Panc1 (cell line): Measurements from ENCODE around the gene GOLGA3. TPM values are rescaled to one million over a fixed set of nuclear protein-coding genes. Genes with fewer than 3 reads are reported as not detected.

Source experiments
- ATAC-seq: fragments of 200-7000 bp; cut with Tn5 transposase; 2 replicates; pipeline ENCODE4 v1.9.1; 2020; ENCODE audit warnings: mild to moderate bottlenecking, moderate library complexity
- BruUV-seq: library from RNA; stranded (reverse); fragments of 400-500 nt; replicated peaks from 2 replicates; lab custom pipeline; 2021; lab: Mats Ljungman, UMichigan
- CTCF ChIA-PET: fragments of 300-600 bp; sonication (Branson Sonifier 250); formaldehyde crosslinking; loops from one replicate; lab custom pipeline; 2022; ENCODE audit warnings: antibody characterized with exemption; lab: Charles Lee
- POLR2A ChIA-PET: fragments of 300-600 bp; sonication (Branson Sonifier 250); formaldehyde crosslinking; loops from one replicate; lab custom pipeline; 2022; ENCODE audit warnings: antibody characterized with exemption; lab: Charles Lee
- DNase-seq: peaks from one replicate; pipeline ENCODE4 v3.0.0-alpha.2; 2010; ENCODE audit warnings: low read depth, low spot score
- H3K27ac ChIP-seq: 2 replicates; pipeline ENCODE4 v1.5.1; 2011; ENCODE audit warnings: mild to moderate bottlenecking, low read length, inconsistent platforms
- H3K27me3 ChIP-seq: fragments of 200-500 bp; sonication (Bioruptor generic); 2 replicates; pipeline ENCODE4 v1.6.0; 2014; ENCODE audit warnings: low read length, inconsistent platforms; ENCODE audit not compliant: control insufficient read depth, insufficient read depth
- H3K36me3 ChIP-seq: fragments of 200-500 bp; sonication (Bioruptor generic); 2 replicates; pipeline ENCODE4 v1.5.1; 2014; ENCODE audit warnings: inconsistent platforms, mild to moderate bottlenecking, low read length, moderate library complexity; ENCODE audit not compliant: control insufficient read depth, insufficient read depth
- H3K4me1 ChIP-seq: 2 replicates; pipeline ENCODE4 v1.5.1; 2011; ENCODE audit warnings: inconsistent platforms, mild to moderate bottlenecking, low read length, moderate library complexity; ENCODE audit not compliant: control insufficient read depth, insufficient read depth
- H3K4me3 ChIP-seq, 2 experiments: 2 replicates each; pipeline ENCODE4 v1.5.1; 2011 to 2012; ENCODE audit warnings: low read depth in 2 of 2, low read length in 2 of 2, mild to moderate bottlenecking in 2 of 2, inconsistent platforms in 1 of 2, moderate library complexity in 1 of 2
- H3K9me3 ChIP-seq: fragments of 200-500 bp; sonication (Bioruptor generic); 2 replicates; pipeline ENCODE4 v1.5.1; 2014; ENCODE audit warnings: low read depth, mild to moderate bottlenecking, inconsistent platforms, low read length, moderate library complexity; ENCODE audit not compliant: control insufficient read depth, insufficient read depth
- POLR2AphosphoS5 ChIP-seq: IDR thresholded peaks from 2 replicates; pipeline ENCODE4 v1.6.1; 2012; ENCODE audit warnings: mild to moderate bottlenecking, low read depth, low read length, moderate library complexity
- REST ChIP-seq, 2 experiments: IDR thresholded peaks; 2 replicates each; pipeline ENCODE4 v1.6.1; 2011 to 2012; ENCODE audit warnings: low read depth in 2 of 2, control low read depth in 1 of 2, low read length in 1 of 2, mild to moderate bottlenecking in 1 of 2, moderate library complexity in 1 of 2; ENCODE audit not compliant: insufficient read depth in 1 of 2
- SIN3A ChIP-seq: IDR thresholded peaks from 2 replicates; pipeline ENCODE4 v1.6.1; 2012; ENCODE audit warnings: low read depth, mild to moderate bottlenecking, low read length, moderate library complexity, borderline replicate concordance; ENCODE audit not compliant: insufficient read depth
- TCF7L2 ChIP-seq: IDR thresholded peaks from 2 replicates; pipeline ENCODE4 v1.6.1; 2011; ENCODE audit warnings: mild to moderate bottlenecking, low read depth, low read length, inconsistent platforms
- in situ Hi-C: cut with HindIII; loops from 2 replicates; pipeline ENCODE4 v1.10.0; 2016; ENCODE audit warnings: low sequenced_read_pairs, low pct_unique_long_range_greater_than_20kb
- intact Hi-C: fragments of 100-400 bp; cut with micrococcal nuclease; formaldehyde crosslinking; loops from one replicate; pipeline ENCODE4 v1.10.0; 2022; ENCODE audit not compliant: unreplicated experiment
- total RNA-seq: library from RNA; stranded (reverse); gene quantifications from one replicate; pipeline ENCODE4 v1.2.1, GENCODE V29; 2021; ENCODE audit not compliant: unreplicated experiment
- TF ChIP-seq, protein P1 (sequence below): fragments of 450-650 bp; IDR thresholded peaks from 2 replicates; pipeline ENCODE4 v1.5.1; 2017; ENCODE audit warnings: mild to moderate bottlenecking

Gene GOLGA3
- total RNA-seq, 1 experiment from 2014 or later = 61.1 TPM

- no peak for ATAC-seq
- intact Hi-C loops (no loop called here), in situ Hi-C loops (no loop called here)
- Histone ChIP-seq H3K27me3 (no peaks in the 10 kb centered on the region), H3K36me3 (peaks cover 27% of the 10 kb centered on the region), H3K27ac (no peak overlapping the region), H3K4me3 (no peak overlapping the region), H3K9me3 (no peaks in the 10 kb centered on the region), H3K4me1 (peaks cover 10% of the 10 kb centered on the region)
- CTCF ChIA-PET = no interaction called here
- TF ChIP-seq REST (IDR thresholded peaks at IDR 0.05; ENCODE audit: insufficient read depth in 1 of 2, low read depth in 2 of 2, low read length in 1 of 2) (no peak), POLR2AphosphoS5 (no peak), SIN3A (no peak), TCF7L2 (no peak)
- TF ChIP-seq, protein P1, sequence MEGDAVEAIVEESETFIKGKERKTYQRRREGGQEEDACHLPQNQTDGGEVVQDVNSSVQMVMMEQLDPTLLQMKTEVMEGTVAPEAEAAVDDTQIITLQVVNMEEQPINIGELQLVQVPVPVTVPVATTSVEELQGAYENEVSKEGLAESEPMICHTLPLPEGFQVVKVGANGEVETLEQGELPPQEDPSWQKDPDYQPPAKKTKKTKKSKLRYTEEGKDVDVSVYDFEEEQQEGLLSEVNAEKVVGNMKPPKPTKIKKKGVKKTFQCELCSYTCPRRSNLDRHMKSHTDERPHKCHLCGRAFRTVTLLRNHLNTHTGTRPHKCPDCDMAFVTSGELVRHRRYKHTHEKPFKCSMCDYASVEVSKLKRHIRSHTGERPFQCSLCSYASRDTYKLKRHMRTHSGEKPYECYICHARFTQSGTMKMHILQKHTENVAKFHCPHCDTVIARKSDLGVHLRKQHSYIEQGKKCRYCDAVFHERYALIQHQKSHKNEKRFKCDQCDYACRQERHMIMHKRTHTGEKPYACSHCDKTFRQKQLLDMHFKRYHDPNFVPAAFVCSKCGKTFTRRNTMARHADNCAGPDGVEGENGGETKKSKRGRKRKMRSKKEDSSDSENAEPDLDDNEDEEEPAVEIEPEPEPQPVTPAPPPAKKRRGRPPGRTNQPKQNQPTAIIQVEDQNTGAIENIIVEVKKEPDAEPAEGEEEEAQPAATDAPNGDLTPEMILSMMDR = no peak
- POLR2A ChIA-PET = no interaction called here
- DNase-seq = no peak
- BruUV-seq = no TSS peak
These were observed 104.0 kb downstream of the GOLGA3 start for GRCh38 chr12:132724506-132725241.

DNA sequence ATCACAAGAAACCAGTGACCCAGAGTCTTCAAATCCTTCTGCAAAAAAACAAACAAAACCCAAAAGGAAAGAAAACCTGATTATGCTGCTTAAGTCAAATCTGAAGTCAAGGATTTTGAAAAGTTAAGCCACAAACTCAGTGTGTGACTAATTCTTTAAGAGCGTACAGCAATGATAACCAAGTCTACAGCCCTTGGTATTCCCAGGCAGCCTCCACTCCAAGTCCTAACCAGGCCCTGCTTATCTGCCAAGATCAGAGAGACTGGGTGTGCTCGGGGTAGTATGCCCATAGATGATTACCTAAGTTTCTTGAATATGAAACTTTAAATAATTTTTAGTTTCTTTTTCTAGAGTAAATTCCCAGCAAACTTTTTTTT is 104.9 kb downstream of the GOLGA3 start:
- Histone ChIP-seq H3K9me3 (no peaks in the 10 kb centered on the region), H3K4me1 (peaks cover 8% of the 10 kb centered on the region), H3K36me3 (peaks cover 27% of the 10 kb centered on the region), H3K27me3 (no peaks in the 10 kb centered on the region), H3K27ac (peak overlapping the region; percentile 13), H3K4me3 (no peak overlapping the region)
- TF ChIP-seq TCF7L2 = no peak
- TF ChIP-seq, protein P1 = no peak
- TF ChIP-seq POLR2AphosphoS5 = no peak; the same call in none of the 2 replicates
- DNase-seq = no peak
- no peak for ATAC-seq
- intact Hi-C loops = no loop called here
- POLR2A ChIA-PET = no interaction called here
- no TSS peak for BruUV-seq
- in situ Hi-C loops = no loop called here
- CTCF ChIA-PET = no interaction called here
